ENCODE results near the gene PTGFRN. TPM values are rescaled to one million over a fixed set of nuclear protein-coding genes. Genes with fewer than 3 reads are reported as not detected.

The PTGFRN gene
- total and polyA plus RNA-seq, 2 of the 4 experiments (the other 2 are of a cell fraction): 0.90 to 1.1 TPM

DNA sequence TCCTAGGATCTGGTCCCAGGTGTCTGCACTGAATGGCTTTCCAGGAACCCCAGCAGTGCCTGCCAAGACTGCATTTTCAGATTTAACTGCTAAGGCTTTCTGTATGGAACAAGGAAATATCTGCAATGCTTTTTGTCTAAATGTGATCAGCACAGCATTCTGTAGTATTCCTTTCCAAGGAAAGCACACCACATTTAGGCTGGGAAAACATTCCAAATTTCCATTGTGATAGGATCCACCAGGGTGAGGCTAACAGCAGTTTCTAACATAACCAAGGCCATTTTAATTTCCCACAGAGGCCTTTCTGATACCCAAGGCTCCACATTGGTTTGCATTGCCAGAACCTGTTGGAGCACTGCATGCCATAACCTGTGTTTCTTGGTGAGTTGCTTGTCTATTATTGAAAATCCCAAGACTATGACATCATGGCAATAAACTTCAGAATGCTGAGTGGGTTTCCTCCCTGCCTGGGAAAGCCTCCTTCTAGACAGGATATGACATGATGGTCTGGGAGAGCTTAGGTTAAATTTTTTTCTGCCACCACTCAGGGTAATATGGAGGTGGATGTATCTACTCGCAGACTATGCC, 23.3 kb upstream of the PTGFRN start:
- H2BK20ac ChIP-seq (ENCODE audit: low read depth, low read length): no peak overlapping the region
- H3K9me3 ChIP-seq (ENCODE audit: control insufficient read depth, insufficient read depth, low read length): no peaks in the 10 kb centered on the region
- POLR2A ChIA-PET (ENCODE audit: unreplicated experiment): no interaction called here
- no peak overlapping the region for H3K4ac ChIP-seq (ENCODE audit: low read depth, low read length)
- no peak overlapping the region for H3K23ac ChIP-seq (ENCODE audit: low read depth, low read length)
- no peaks in the 10 kb centered on the region for H3K36me3 ChIP-seq (ENCODE audit: control insufficient read depth, insufficient read depth, low read length)
- H3K79me1 ChIP-seq (ENCODE audit: low read depth in 1 of 2, low read length in 2 of 2): no peaks in the 10 kb centered on the region
- ATAC-seq (ENCODE audit: low read depth) (no peak), DNase-seq (peak; percentile 18)
- no peak overlapping the region for H4K91ac ChIP-seq (ENCODE audit: insufficient read depth, low read depth, low read length)
- H2AFZ ChIP-seq (replicated peaks; ENCODE audit: low read length, poor library complexity): no peak overlapping the region
- H3K27me3 ChIP-seq (ENCODE audit: control insufficient read depth, insufficient read depth, low read length): no peaks in the 10 kb centered on the region
- no peak overlapping the region for H3K27ac ChIP-seq (ENCODE audit: insufficient read depth, low read length)
- H4K5ac ChIP-seq (ENCODE audit: low read depth, low read length): no peak overlapping the region
- H4K8ac ChIP-seq (ENCODE audit: low read depth in 2 of 2, low read length in 2 of 2): no peak overlapping the region
- no peak overlapping the region for H2BK5ac ChIP-seq (ENCODE audit: low read depth, low read length, poor library complexity, severe bottlenecking)
- H3K4me3 ChIP-seq (ENCODE audit: insufficient read depth, low read depth, low read length): no peak overlapping the region
- no CpG with 5 or more reads among the region's 1 CpG for WGBS, 2 experiments (ENCODE audit: extremely low coverage in 2 of 2, insufficient read length in 1 of 2)
- H2AK9ac ChIP-seq (replicated peaks; ENCODE audit: low read depth, low read length, poor library complexity): no peak overlapping the region
- H3K4me2 ChIP-seq (ENCODE audit: low read depth, low read length): no peak overlapping the region
- no peaks in the 10 kb centered on the region for H4K20me1 ChIP-seq (ENCODE audit: insufficient read depth, low read length)
- no peak overlapping the region for H3K18ac ChIP-seq (ENCODE audit: low read depth, low read length)
- no peak overlapping the region for H3K14ac ChIP-seq (replicated peaks; ENCODE audit: low read depth, low read length)
- peaks cover 3% of the 10 kb centered on the region; the same call in 1 of the 2 replicates for H3K4me1 ChIP-seq (ENCODE audit: control insufficient read depth, insufficient read depth, low read length)
- H3K56ac ChIP-seq (ENCODE audit: extremely low read depth, insufficient read depth, low read length): no peak overlapping the region
- H2BK120ac ChIP-seq (ENCODE audit: low read depth, low read length): no peak overlapping the region
- CTCF ChIA-PET: no interaction called here
- no peak overlapping the region for H2AK5ac ChIP-seq (ENCODE audit: low read depth, low read length)
- no TSS peak for BruUV-seq (replicated peaks)
- dilution Hi-C loops (cut with HindIII; ENCODE audit: low sequenced_read_pairs, unreplicated experiment): no loop called here
- no peak overlapping the region for H3K9ac ChIP-seq (ENCODE audit: low read depth, low read length)
- TF ChIP-seq RCOR1 (IDR thresholded peaks at IDR 0.05; ENCODE audit: insufficient replicate concordance, low read length): no peak
- no peak for TF ChIP-seq MXI1 (IDR thresholded peaks at IDR 0.05; ENCODE audit: borderline replicate concordance, low read depth, low read length)
- in situ Hi-C loops (cut with MboI; ENCODE audit: low sequenced_read_pairs): loop anchor here (5.0 kb wide), 1 partner anchor 49 kb away; no protein-coding TSS in a partner anchor
- H3K9me1 ChIP-seq (ENCODE audit: insufficient read depth, low read length): no peaks in the 10 kb centered on the region
- H2BK15ac ChIP-seq (ENCODE audit: low read depth, low read length): no peak overlapping the region
- intact Hi-C loops (cut with micrococcal nuclease): no loop called here
